Choroid plexus epithelial cell (primary cell): Measurements from ENCODE around the gene IGFL4.

Source experiments
- DNase-seq: peaks from one replicate; pipeline ENCODE4 v3.0.0-alpha.2; 2010; ENCODE audit warnings: low read depth
- H3K4me3 ChIP-seq: 2 replicates; pipeline ENCODE4 v1.5.1; 2011; ENCODE audit warnings: low read depth, mild to moderate bottlenecking, control low read depth, low read length, moderate library complexity
- CTCF ChIP-seq: conservative IDR thresholded peaks from 2 replicates; pipeline ENCODE4 v1.5.1; 2011; ENCODE audit warnings: low read depth, mild to moderate bottlenecking, control low read depth, inconsistent platforms, low read length, moderate library complexity

IGFL4 gene

GRCh38 chr19:45994998-45995714 lies 45.6 kb downstream of the IGFL4 start, which contains the start of gene CCDC61:
Gene CCDC61 (plus strand): TSS chr19:45995467. CDS start chr19:46003019, 7,552 bp downstream.
- TF ChIP-seq CTCF: no peak
- peak; percentile 100 for DNase-seq
- H3K4me3 ChIP-seq: peak within 1 kb of the TSS; percentile 88

- no peak for TF ChIP-seq CTCF
- H3K4me3 ChIP-seq: peak overlapping the region; percentile 60
- DNase-seq: no peak
Measured at GRCh38 chr19:45994456-45994997, 46.3 kb downstream of the IGFL4 start.

GRCh38 chr19:45990113-45990728 lies 50.6 kb downstream of the IGFL4 start:
- no peak for TF ChIP-seq CTCF
- DNase-seq: no peak
- no peak overlapping the region for H3K4me3 ChIP-seq
